HUES48 (cell line): ENCODE results near the gene ZNF48.

Experiments used
- H3K27ac ChIP-seq: one replicate; pipeline ENCODE4 v1.7.0; 2013; ENCODE audit warnings: low read depth, low read length, inconsistent platforms
- H3K27me3 ChIP-seq: 2 replicates; pipeline ENCODE4 v1.6.1; 2013; ENCODE audit warnings: mild to moderate bottlenecking, low read length; ENCODE audit not compliant: control insufficient read depth, insufficient read depth
- H3K36me3 ChIP-seq: 2 replicates; pipeline ENCODE4 v1.6.1; 2013; ENCODE audit warnings: low read length; ENCODE audit not compliant: control insufficient read depth, insufficient read depth
- H3K4me1 ChIP-seq: 2 replicates; pipeline ENCODE4 v1.6.1; 2013; ENCODE audit warnings: mild to moderate bottlenecking, low read length; ENCODE audit not compliant: control insufficient read depth, insufficient read depth
- H3K4me3 ChIP-seq: 2 replicates; pipeline ENCODE4 v1.5.1; 2013; ENCODE audit warnings: mild to moderate bottlenecking, low read depth, low read length
- H3K9ac ChIP-seq: 2 replicates; pipeline ENCODE4 v1.6.1; 2013; ENCODE audit warnings: mild to moderate bottlenecking, low read depth, low read length, moderate library complexity
- H3K9me3 ChIP-seq: 2 replicates; pipeline ENCODE4 v1.6.1; 2013; ENCODE audit warnings: low read length; ENCODE audit not compliant: control insufficient read depth, insufficient read depth

ZNF48 gene

DNA sequence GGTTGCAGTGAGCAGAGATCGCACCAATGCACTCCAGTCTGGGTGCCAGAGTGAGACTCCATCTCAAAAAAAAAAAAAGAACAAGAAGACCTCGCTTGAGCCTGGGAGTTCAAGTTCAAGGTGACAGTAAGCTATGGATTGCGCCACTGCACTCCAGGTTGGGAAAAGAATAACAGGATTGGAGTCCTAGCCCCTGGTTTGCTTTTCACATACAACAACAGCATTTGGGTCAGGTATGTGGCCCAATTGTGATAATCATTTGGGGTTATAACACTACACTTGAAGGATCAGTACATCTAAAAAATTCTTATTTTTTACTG is 53.9 kb downstream of the ZNF48 start:
- no peaks in the 10 kb centered on the region for H3K9me3 ChIP-seq
- no peak overlapping the region for H3K4me3 ChIP-seq
- H3K27me3 ChIP-seq: no peaks in the 10 kb centered on the region
- H3K4me1 ChIP-seq: peaks cover 6% of the 10 kb centered on the region
- H3K9ac ChIP-seq: no peak overlapping the region
- no peak overlapping the region for H3K27ac ChIP-seq
- 0 out of 2 replicates have a peak, but pooled peaks cover 3% of the 10 kb centered on the region for H3K36me3 ChIP-seq
